Body of pancreas (tissue), 4 donors: ENCODE results near the gene FCRLB.

ENCODE experiments used
- CTCF ChIP-seq, 7 experiments: fragments of 450-650 bp in 4 of 7; fragments of 200-600 bp in 3 of 7; sonication (generic) in 3 of 7; IDR thresholded peaks; one replicate each; pipeline ENCODE4 v1.5.1; 2016 to 2019; ENCODE audit warnings: antibody characterized with exemption in 7 of 7
- POLR2A ChIP-seq, 3 donors: fragments of 450-650 bp; IDR thresholded peaks; one replicate each; pipeline ENCODE4 v1.6.1; 2016; ENCODE audit warnings: antibody characterized with exemption in 3 of 3, mild to moderate bottlenecking in 2 of 3

- no peak for TF ChIP-seq CTCF (IDR thresholded peaks at IDR 0.05)
- TF ChIP-seq POLR2A (IDR thresholded peaks at IDR 0.05): no peak
These were observed 15.2 kb upstream of the FCRLB start for GRCh38 chr1:161706113-161706481.
